Neural progenitor cell (in vitro differentiated cells): Measurements from ENCODE around the gene GPR3. TPM values are rescaled to one million over a fixed set of nuclear protein-coding genes. Genes with fewer than 3 reads are reported as not detected.

Source experiments
- DNase-seq: peaks from one replicate; pipeline ENCODE4 v3.0.0-alpha.2; 2016; ENCODE audit warnings: low spot score
- H2AFZ ChIP-seq: fragments of 200-600 bp; sonication (generic); replicated peaks from 2 replicates; pipeline ENCODE4 v1.6.1; 2016; ENCODE audit warnings: antibody characterized with exemption
- H3F3A ChIP-seq: fragments of 200-600 bp; sonication (generic); 2 replicates; pipeline ENCODE4 v1.6.1; 2016; ENCODE audit warnings: antibody characterized with exemption, low read depth
- H3K27ac ChIP-seq: fragments of 200-600 bp; sonication (generic); 2 replicates; pipeline ENCODE4 v1.5.1; 2016; ENCODE audit warnings: mild to moderate bottlenecking
- H3K27me3 ChIP-seq: fragments of 200-600 bp; sonication (generic); 2 replicates; pipeline ENCODE4 v1.6.1; 2016; ENCODE audit warnings: mild to moderate bottlenecking, moderate library complexity
- H3K36me3 ChIP-seq: fragments of 200-600 bp; sonication (generic); 2 replicates; pipeline ENCODE4 v1.5.1; 2016
- H3K4me1 ChIP-seq: fragments of 200-600 bp; sonication (generic); 2 replicates; pipeline ENCODE4 v1.6.1; 2016; ENCODE audit warnings: mixed run types
- H3K4me2 ChIP-seq: fragments of 200-600 bp; sonication (generic); 2 replicates; pipeline ENCODE4 v1.6.1; 2016
- H3K4me3 ChIP-seq: fragments of 200-600 bp; sonication (generic); 2 replicates; pipeline ENCODE4 v1.5.1; 2016
- H3K79me2 ChIP-seq: fragments of 200-600 bp; sonication (generic); 2 replicates; pipeline ENCODE4 v1.6.1; 2016; ENCODE audit warnings: low read depth
- H3K9ac ChIP-seq: fragments of 200-600 bp; sonication (generic); 2 replicates; pipeline ENCODE4 v1.6.1; 2016
- H3K9me3 ChIP-seq: fragments of 200-600 bp; sonication (generic); 2 replicates; pipeline ENCODE4 v1.5.1; 2016; ENCODE audit warnings: low read depth
- H4K20me1 ChIP-seq: fragments of 200-600 bp; sonication (generic); 2 replicates; pipeline ENCODE4 v1.6.1; 2016; ENCODE audit warnings: low read depth
- H3K27ac Mint-ChIP-seq: 3 replicates; pipeline ENCODE4 v1.8.0; 2021; ENCODE audit warnings: mixed read lengths
- H3K27me3 Mint-ChIP-seq: 2 replicates; pipeline ENCODE4 v1.8.0; 2022; ENCODE audit warnings: low read depth, mild to moderate bottlenecking, inconsistent platforms, moderate library complexity, mixed read lengths; ENCODE audit not compliant: insufficient read depth
- H3K36me3 Mint-ChIP-seq: 3 replicates; pipeline ENCODE4 v1.8.0; 2021; ENCODE audit warnings: mixed read lengths
- H3K4me1 Mint-ChIP-seq: 3 replicates; pipeline ENCODE4 v1.8.0; 2021; ENCODE audit warnings: mixed read lengths
- H3K4me3 Mint-ChIP-seq: 3 replicates; pipeline ENCODE4 v1.8.0; 2021; ENCODE audit warnings: mild to moderate bottlenecking, moderate library complexity, mixed read lengths
- H3K9me3 Mint-ChIP-seq: 3 replicates; pipeline ENCODE4 v1.8.0; 2020; ENCODE audit warnings: mixed read lengths
- CTCF ChIP-seq: fragments of 200-600 bp; sonication (generic); IDR thresholded peaks from 2 replicates; pipeline ENCODE4 v1.5.1; 2017; ENCODE audit warnings: antibody characterized with exemption, mild to moderate bottlenecking
- EZH2 ChIP-seq: fragments of 200-600 bp; sonication (generic); IDR thresholded peaks from 2 replicates; pipeline ENCODE4 v1.6.1; 2017; ENCODE audit warnings: antibody characterized with exemption, mild to moderate bottlenecking, moderate library complexity
- EZH2phosphoT487 ChIP-seq: fragments of 200-600 bp; sonication (generic); IDR thresholded peaks from 2 replicates; pipeline ENCODE4 v1.6.1; 2017; ENCODE audit warnings: antibody characterized with exemption
- total RNA-seq: library from RNA; depleted of rRNA; stranded (reverse); fragments of >200 nt; gene quantifications from 2 replicates; pipeline ENCODE4 v1.2.3, GENCODE V29; 2015; ENCODE audit warnings: low replicate concordance

The GPR3 gene
- total RNA-seq, 1 donor from 2014 or later: 3.1 TPM

DNA sequence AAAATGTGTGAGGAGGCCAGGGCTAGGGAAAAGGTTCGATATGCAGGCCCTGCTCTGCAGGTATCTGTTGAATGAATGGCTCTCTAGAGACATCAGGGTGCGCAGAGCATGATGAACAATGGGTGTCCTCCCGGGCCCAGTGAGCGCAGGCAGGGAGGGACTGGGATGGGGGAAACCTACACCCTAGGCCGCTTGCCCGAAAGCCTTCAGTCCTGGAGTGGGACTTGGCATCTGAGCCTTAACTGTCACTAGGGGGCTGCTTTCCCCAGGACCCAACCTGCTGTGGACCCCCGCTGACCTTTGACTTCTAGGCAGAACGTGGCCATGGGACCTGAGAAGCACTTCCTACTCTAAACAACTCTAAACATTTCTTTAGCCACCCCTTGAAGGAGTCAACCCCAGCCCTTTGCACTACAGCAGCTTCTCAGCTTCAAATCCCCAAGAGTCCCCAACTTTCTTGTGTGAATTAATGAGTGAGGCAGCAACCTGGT is 25.2 kb upstream of the GPR3 start:
- Mint-ChIP-seq H3K9me3 (no peaks in the 10 kb centered on the region), H3K36me3 (peaks cover 2% of the 10 kb centered on the region), H3K27me3 (peaks cover 15% of the 10 kb centered on the region), H3K27ac (peak overlapping the region; percentile 93), H3K4me1 (peaks cover 46% of the 10 kb centered on the region), H3K4me3 (peak overlapping the region; percentile 86)
- H3K36me3 ChIP-seq: no peaks in the 10 kb centered on the region
- peaks cover 8% of the 10 kb centered on the region for H3K27me3 ChIP-seq
- DNase-seq: no peak
- no peaks in the 10 kb centered on the region for H3K79me2 ChIP-seq
- peak overlapping the region; percentile 92 for H3K4me2 ChIP-seq
- peaks cover 50% of the 10 kb centered on the region for H3F3A ChIP-seq
- no peak overlapping the region for H3K9ac ChIP-seq
- H2AFZ ChIP-seq: peak overlapping the region; percentile 92
- no peak overlapping the region for H3K27ac ChIP-seq
- H4K20me1 ChIP-seq: peaks cover 20% of the 10 kb centered on the region
- peaks cover 26% of the 10 kb centered on the region for H3K4me1 ChIP-seq
- H3K4me3 ChIP-seq: peak overlapping the region; percentile 65
- no peaks in the 10 kb centered on the region for H3K9me3 ChIP-seq
- TF ChIP-seq CTCF: no peak
- no peak for TF ChIP-seq EZH2
- TF ChIP-seq EZH2phosphoT487: no peak

GRCh38 chr1:27368869-27369582 is 23.4 kb upstream of the GPR3 start:
- Mint-ChIP-seq H3K27me3 (peaks cover 14% of the 10 kb centered on the region), H3K4me1 (peaks cover 36% of the 10 kb centered on the region), H3K36me3 (no peaks in the 10 kb centered on the region), H3K27ac (peak overlapping the region; percentile 76), H3K4me3 (peak overlapping the region; percentile 31), H3K9me3 (no peaks in the 10 kb centered on the region)
- DNase-seq: no peak
- Histone ChIP-seq H3K27me3 (no peaks in the 10 kb centered on the region), H3K9me3 (no peaks in the 10 kb centered on the region), H3K79me2 (no peaks in the 10 kb centered on the region), H2AFZ (no peak overlapping the region), H3K4me2 (no peak overlapping the region), H3K4me1 (peaks cover 22% of the 10 kb centered on the region), H3F3A (peaks cover 39% of the 10 kb centered on the region), H3K36me3 (no peaks in the 10 kb centered on the region), H3K27ac (no peak overlapping the region), H3K4me3 (no peak overlapping the region), H3K9ac (no peak overlapping the region), H4K20me1 (peaks cover 13% of the 10 kb centered on the region)
- peak; percentile 33 for TF ChIP-seq CTCF
- no peak for TF ChIP-seq EZH2phosphoT487

GRCh38 chr1:27372022-27372807 is 20.2 kb upstream of the GPR3 start:
- no peaks in the 10 kb centered on the region for H3K36me3 Mint-ChIP-seq
- peaks cover 10% of the 10 kb centered on the region for H3F3A ChIP-seq
- DNase-seq: no peak
- H3K27ac Mint-ChIP-seq: peak overlapping the region; percentile 86
- no peak overlapping the region for H3K4me2 ChIP-seq
- no peaks in the 10 kb centered on the region for H3K9me3 Mint-ChIP-seq
- H3K9ac ChIP-seq: no peak overlapping the region
- no peaks in the 10 kb centered on the region for H3K79me2 ChIP-seq
- no peak overlapping the region for H3K4me3 ChIP-seq
- H3K4me1 ChIP-seq: peaks cover 5% of the 10 kb centered on the region
- H2AFZ ChIP-seq: no peak overlapping the region
- no peaks in the 10 kb centered on the region for H4K20me1 ChIP-seq
- H3K27me3 Mint-ChIP-seq: peaks cover 11% of the 10 kb centered on the region
- peaks cover 15% of the 10 kb centered on the region for H3K4me1 Mint-ChIP-seq
- no peak overlapping the region for H3K4me3 Mint-ChIP-seq
- H3K36me3 ChIP-seq: no peaks in the 10 kb centered on the region
- no peaks in the 10 kb centered on the region for H3K9me3 ChIP-seq
- H3K27ac ChIP-seq: no peak overlapping the region
- TF ChIP-seq EZH2phosphoT487 (no peak), EZH2 (no peak), CTCF (no peak)
- no peaks in the 10 kb centered on the region for H3K27me3 ChIP-seq
